Vagina (tissue), 2 donors: Measurements from ENCODE around the gene EYS.

ENCODE experiments used
- CTCF ChIP-seq, 3 experiments: fragments of 450-650 bp in 2 of 3; fragments of 200-600 bp in 1 of 3; sonication (generic) in 1 of 3; IDR thresholded peaks; one replicate each; pipeline ENCODE4 v1.5.1; 2017 to 2019; ENCODE audit warnings: antibody characterized with exemption in 3 of 3, mild to moderate bottlenecking in 2 of 3, moderate library complexity in 2 of 3
- POLR2AphosphoS5 ChIP-seq, 2 donors: sonication (generic); formaldehyde crosslinking; IDR thresholded peaks; one replicate each; pipeline ENCODE4 v1.9.0; 2017; ENCODE audit warnings: antibody characterized with exemption in 2 of 2, mild to moderate bottlenecking in 2 of 2, low read depth in 1 of 2; ENCODE audit not compliant: insufficient read depth in 1 of 2

- TF ChIP-seq CTCF (IDR thresholded peaks at IDR 0.05) (no peak), POLR2AphosphoS5 (IDR thresholded peaks at IDR 0.05; ENCODE audit: insufficient read depth in 1 of 2, low read depth in 1 of 2) (no peak)
Measured at GRCh38 chr6:65398851-65399250, 308.2 kb downstream of the EYS start.
